IPS-18c (cell line): ENCODE data around the gene TRIM71.

Experiments used
- H3K4me3 ChIP-seq: 2 replicates; pipeline ENCODE4 v1.7.0; 2013; ENCODE audit warnings: low read depth, mild to moderate bottlenecking, low read length, moderate library complexity; ENCODE audit not compliant: insufficient read depth
- H3K9me3 ChIP-seq: one replicate; pipeline ENCODE4 v1.6.1; 2013; ENCODE audit warnings: mild to moderate bottlenecking, low read length, moderate library complexity; ENCODE audit not compliant: control insufficient read depth, insufficient read depth

The TRIM71 gene

GRCh38 chr3:32850636-32851035 is 32.8 kb downstream of the TRIM71 start:
- H3K9me3 ChIP-seq: peaks cover 2% of the 10 kb centered on the region
- no peak overlapping the region for H3K4me3 ChIP-seq

- Histone ChIP-seq H3K4me3 (no peak overlapping the region), H3K9me3 (peaks cover 2% of the 10 kb centered on the region)
Measured at GRCh38 chr3:32852146-32852545, 34.3 kb downstream of the TRIM71 start.

- Histone ChIP-seq H3K4me3 (peak overlapping the region; percentile 31), H3K9me3 (peaks cover 2% of the 10 kb centered on the region)
Measured at GRCh38 chr3:32855350-32855953, 37.7 kb downstream of the TRIM71 start.

GRCh38 chr3:32856355-32856889 is 38.6 kb downstream of the TRIM71 start:
- Histone ChIP-seq H3K9me3 (peaks cover 2% of the 10 kb centered on the region), H3K4me3 (no peak overlapping the region; the same call in 1 of the 2 replicates)

- H3K9me3 ChIP-seq: peaks cover 2% of the 10 kb centered on the region
- H3K4me3 ChIP-seq: no peak overlapping the region
Measured at GRCh38 chr3:32856901-32857507, 39.2 kb downstream of the TRIM71 start.

- Histone ChIP-seq H3K9me3 (peaks cover 2% of the 10 kb centered on the region), H3K4me3 (no peak overlapping the region)
Measured at GRCh38 chr3:32857921-32858320, 40.1 kb downstream of the TRIM71 start.

- peaks cover 2% of the 10 kb centered on the region for H3K9me3 ChIP-seq
- H3K4me3 ChIP-seq: no peak overlapping the region
Measured at GRCh38 chr3:32859604-32860237, 41.9 kb downstream of the TRIM71 start.

GRCh38 chr3:32860499-32860898 is 42.7 kb downstream of the TRIM71 start:
- Histone ChIP-seq H3K9me3 (peaks cover under 1% of the 10 kb centered on the region), H3K4me3 (peak overlapping the region; percentile 28; the same call in 1 of the 2 replicates)

- H3K9me3 ChIP-seq: no peaks in the 10 kb centered on the region
- H3K4me3 ChIP-seq: no peak overlapping the region
Measured at GRCh38 chr3:32861681-32862080, 43.9 kb downstream of the TRIM71 start.

- no peak overlapping the region for H3K4me3 ChIP-seq
Measured at GRCh38 chr3:32862247-32862935, 44.6 kb downstream of the TRIM71 start.

GRCh38 chr3:32862936-32863487 is 45.2 kb downstream of the TRIM71 start:
- Histone ChIP-seq H3K9me3 (no peaks in the 10 kb centered on the region), H3K4me3 (no peak overlapping the region)

More at GRCh38 chr3:32862247-32862935, 44.6 kb downstream of the TRIM71 start:
- H3K9me3 ChIP-seq: no peaks in the 10 kb centered on the region

- Histone ChIP-seq H3K9me3 (no peaks in the 10 kb centered on the region), H3K4me3 (no peak overlapping the region)
Measured at GRCh38 chr3:32865383-32865782, 47.6 kb downstream of the TRIM71 start.

GRCh38 chr3:32866533-32866932 is 48.7 kb downstream of the TRIM71 start:
- Histone ChIP-seq H3K9me3 (no peaks in the 10 kb centered on the region), H3K4me3 (no peak overlapping the region)

GRCh38 chr3:32867954-32868353 is 50.2 kb downstream of the TRIM71 start:
- Histone ChIP-seq H3K4me3 (no peak overlapping the region), H3K9me3 (no peaks in the 10 kb centered on the region)

GRCh38 chr3:32868719-32869512 is 51.1 kb downstream of the TRIM71 start:
- Histone ChIP-seq H3K9me3 (no peaks in the 10 kb centered on the region), H3K4me3 (no peak overlapping the region)

- no peaks in the 10 kb centered on the region for H3K9me3 ChIP-seq
- no peak overlapping the region for H3K4me3 ChIP-seq
Measured at GRCh38 chr3:32869513-32870047, 51.8 kb downstream of the TRIM71 start.
